D341Med (cell line): ENCODE results near the gene CPO.

Source experiments
- DNase-seq: peaks from one replicate; pipeline ENCODE4 v3.0.0; 2012; ENCODE audit warnings: low spot score

The CPO gene

DNA sequence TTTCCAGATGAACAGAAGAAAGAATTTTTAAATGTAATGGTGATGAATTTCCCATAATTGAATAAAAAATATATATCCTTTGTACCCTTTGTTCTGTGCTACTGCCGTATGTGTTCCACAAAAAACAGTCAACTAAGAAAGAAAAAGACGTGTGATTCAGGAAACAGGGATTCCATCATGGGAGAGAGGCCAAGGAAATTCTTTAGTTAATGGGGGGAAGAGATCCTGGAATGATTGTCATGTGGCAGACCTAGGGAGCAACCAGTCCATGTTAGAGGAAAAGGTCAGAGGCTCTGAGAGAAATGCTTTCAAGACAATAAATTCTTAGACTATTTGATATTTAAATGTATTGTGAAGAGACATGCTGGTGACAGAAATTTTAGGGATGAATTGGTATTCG is 76.6 kb downstream of the CPO start:
- no peak for DNase-seq
